HG03064 (cell line): Measurements from ENCODE around the gene KCNMA1.
"Not testable (repeated sequence)": the region's sequence is repeated elsewhere in the genome, so short reads cannot be mapped to it uniquely, and the experiment has no call there.

Experiments
- ATAC-seq: cut with Tn5 transposase; IDR thresholded peaks from one replicate; pipeline ENCODE4 v1.9.1; 2021; ENCODE audit warnings: low read depth; ENCODE audit not compliant: unreplicated experiment

Gene KCNMA1

DNA sequence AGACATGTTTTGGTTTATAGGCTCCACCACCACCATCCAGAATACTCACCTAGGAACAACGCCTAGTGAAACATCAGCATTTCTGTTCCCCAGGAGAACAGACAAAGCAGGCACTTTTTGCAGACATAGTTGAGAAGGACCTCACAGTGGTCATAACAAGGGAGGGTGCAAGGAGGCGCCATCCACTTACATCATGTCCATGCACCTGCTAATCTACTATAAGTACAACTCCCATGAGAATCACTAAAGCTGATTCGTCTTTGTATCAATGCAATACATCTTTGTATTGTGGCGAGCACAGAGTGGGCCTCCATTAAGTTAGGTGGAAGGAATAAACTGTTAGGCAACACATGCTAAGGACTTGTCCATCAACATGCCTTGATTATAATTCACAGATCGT lies 207.1 kb downstream of the KCNMA1 start:
- no peak for ATAC-seq

DNA sequence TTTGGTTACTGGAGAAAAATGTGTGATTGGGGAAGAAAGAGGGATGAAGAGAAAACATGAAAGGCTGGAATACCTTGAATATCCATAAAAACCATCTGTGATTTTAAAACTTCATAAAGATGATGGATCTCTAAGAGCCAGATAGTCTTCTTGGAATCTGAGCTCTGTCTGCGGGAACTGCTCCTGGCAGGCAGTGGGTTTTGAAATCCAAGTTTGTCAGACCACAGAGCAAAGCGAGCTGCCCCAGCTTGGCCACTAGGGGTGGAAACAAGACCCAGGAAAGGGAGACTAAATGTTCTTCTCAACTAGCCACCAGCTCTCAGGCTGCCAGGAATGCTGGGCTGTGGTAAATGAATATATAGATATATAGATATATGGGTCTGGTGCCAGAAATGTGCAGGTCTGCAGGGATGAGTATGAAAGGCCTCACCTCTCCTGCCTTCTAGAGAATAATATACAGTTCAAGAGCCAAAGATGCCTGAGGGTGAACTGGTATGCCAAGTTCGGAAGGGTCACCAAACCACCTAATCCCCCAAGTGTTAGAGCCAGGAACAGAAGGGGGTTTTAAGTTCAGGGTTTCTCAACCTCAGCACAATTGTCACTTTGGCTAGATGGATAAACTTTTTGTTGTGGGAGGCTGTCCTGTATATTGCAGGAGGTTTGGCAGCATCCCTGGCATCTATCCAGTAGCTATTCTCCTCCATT lies 208.8 kb downstream of the KCNMA1 start:
- ATAC-seq, result no peak

DNA sequence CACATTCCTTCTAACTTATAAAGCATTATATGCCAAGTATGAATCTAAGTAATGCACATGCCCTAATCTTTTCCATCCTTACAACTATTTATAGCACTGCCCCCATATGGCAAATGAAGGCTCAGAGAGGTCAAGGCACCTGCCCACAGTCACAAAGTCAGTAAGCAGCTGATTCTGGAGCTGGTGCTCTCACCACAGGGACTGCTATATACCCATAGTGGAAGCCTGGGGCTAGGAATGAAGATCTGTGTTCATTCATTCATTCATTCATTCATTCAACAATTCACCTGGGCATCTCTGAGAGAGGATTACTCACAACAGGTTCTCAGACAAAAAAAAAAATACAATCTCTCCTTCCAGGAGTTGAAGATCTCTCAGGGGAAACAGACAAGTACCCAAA lies 213.4 kb downstream of the KCNMA1 start:
- ATAC-seq, result no peak

GRCh38 chr10:77422491-77423338 lies 214.9 kb downstream of the KCNMA1 start:
- ATAC-seq, result no peak

- no peak for ATAC-seq
These were observed 216.0 kb downstream of the KCNMA1 start for GRCh38 chr10:77421591-77421990.

- ATAC-seq, result no peak
These were observed 216.6 kb downstream of the KCNMA1 start for GRCh38 chr10:77420947-77421523.

- ATAC-seq, result no peak
These were observed 217.6 kb downstream of the KCNMA1 start for GRCh38 chr10:77419979-77420378.

GRCh38 chr10:77419056-77419455 lies 218.6 kb downstream of the KCNMA1 start:
- ATAC-seq, result no peak

GRCh38 chr10:77417806-77418640 lies 219.6 kb downstream of the KCNMA1 start:
- no peak for ATAC-seq

GRCh38 chr10:77417359-77417758 lies 220.2 kb downstream of the KCNMA1 start:
- no peak for ATAC-seq

DNA sequence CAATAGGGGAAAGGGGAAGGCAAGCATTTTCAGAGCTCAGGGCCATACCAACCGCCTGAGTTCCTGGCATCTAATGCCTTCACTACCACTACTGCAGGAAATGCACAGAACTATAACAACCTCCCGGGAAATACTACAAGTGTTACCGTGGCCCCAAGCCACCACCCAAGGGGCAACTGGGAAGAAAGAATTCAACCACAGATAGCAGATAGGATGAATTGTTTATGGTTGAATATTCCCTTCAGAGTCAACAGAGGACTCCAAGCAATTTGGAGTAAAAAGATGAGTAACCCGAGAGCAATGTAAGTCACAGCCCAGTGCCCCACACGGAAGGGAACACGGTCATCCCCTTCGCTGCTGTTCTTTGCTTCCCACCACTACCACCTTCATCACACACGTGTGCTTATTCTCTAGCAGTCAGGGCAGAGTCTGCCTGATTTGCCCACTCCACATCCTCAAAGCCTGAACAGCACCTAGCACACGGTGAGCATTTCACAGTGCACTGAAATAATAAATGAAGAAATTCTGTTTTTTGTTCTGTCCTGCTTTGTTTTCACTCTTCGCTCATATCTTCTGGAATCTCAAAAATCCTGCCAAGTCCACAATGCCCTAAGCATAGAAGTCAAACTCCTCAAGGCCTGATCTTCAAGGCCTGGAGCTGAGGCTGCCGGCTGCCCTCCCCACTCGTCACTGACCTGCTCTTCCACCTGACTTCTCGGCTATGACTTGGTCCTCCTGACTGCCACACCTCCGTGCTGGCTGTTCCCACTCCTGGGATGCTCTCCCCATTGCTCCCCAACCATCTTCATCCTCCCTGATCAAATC lies 221.1 kb downstream of the KCNMA1 start:
- no peak for ATAC-seq

DNA sequence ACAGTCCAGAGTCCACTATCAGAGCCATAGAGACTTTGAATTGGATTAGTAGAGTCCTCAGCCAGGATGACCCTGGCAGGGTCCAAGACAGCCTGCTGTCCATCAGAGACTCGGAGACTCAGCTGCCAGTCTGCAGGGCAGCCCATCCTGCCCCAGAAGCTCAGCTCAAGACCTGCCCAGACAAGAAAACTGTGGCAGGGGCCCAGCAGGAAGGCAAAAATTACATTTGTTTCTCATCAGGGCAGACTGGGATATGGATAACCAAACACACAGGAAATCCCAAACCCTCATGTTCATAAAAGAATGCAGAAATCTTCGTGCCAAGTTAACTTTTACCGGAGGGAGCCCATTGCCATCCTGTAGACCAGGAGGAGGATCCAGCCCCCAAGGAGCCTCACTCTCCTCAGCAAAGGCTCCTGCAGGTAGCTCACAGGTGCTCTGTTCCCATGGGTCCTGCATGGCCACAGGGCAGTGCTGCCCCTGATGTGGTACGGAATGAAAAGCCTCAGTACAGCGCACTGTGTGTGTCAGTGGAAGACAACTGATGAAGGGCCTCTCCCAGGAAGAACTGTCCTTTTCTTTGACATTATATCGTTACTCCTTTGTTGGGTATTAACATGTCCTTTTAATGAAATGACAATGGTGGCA lies 222.2 kb downstream of the KCNMA1 start:
- ATAC-seq, result no peak

DNA sequence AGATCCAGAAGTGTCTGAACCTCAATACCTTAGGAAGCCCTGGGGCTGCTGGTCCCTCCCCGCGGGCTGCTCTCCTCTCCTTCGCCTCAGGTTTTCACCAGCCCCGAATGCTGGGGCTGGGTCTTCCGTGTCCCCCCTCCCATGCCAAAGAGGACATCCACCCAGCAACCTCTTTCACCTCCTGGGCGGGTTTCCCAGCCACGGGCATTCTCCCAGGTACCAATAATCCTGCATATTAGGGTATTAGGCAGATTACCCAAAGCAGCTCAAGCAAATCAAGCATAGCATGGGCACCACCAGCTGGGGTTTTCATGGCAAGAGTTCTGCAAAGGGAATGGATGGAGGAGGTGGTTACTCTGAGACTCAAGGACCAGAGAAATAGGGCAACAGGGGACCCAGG lies 224.4 kb downstream of the KCNMA1 start:
- no peak for ATAC-seq

DNA sequence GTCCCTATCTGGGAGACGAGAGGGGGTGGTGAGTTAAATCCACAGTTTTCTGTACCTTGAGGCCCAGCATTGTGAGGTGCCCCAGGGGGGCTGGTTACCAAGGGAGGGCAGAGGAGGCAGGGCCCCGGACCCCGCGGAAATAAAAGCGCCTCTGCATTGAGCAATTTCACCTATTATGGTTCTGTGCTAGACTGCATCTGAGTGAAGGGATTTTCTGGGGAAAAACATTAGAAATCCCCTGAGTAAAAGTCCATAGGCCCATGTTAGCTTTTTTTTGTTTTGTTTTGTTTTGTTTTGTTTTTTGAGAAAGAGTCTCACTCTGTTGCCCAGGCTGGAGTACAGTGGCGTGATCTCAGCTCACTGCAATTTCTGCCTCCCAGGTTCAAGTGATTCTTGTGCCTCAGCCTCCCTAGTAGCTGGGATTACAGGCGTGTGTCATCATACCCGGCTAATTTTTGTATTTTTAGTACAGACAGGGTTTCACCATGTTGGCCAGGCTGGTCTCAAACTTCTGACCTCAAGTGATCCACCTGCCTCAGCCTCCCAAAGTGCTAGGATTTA lies 225.0 kb downstream of the KCNMA1 start:
- not testable (repeated sequence) for ATAC-seq

DNA sequence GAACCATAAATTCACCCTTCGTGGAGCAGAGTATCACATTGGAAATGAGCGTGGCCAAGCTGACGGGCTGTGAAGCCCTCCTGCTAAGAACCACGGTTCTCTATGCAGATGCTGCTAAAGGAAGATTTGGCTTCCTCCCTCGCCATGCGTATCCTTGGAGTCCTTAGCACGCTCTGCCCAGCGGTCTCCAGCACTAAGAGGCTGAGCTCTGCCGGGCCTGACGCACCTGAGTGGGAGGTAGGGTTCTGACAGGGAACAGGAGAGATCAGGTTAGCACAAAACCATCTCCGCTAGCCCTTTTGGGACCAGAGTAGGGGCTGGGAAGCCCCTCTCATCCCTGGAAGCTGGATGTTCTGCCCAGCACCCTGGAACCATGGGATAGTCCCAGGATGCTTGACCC lies 225.8 kb downstream of the KCNMA1 start:
- ATAC-seq, result no peak

DNA sequence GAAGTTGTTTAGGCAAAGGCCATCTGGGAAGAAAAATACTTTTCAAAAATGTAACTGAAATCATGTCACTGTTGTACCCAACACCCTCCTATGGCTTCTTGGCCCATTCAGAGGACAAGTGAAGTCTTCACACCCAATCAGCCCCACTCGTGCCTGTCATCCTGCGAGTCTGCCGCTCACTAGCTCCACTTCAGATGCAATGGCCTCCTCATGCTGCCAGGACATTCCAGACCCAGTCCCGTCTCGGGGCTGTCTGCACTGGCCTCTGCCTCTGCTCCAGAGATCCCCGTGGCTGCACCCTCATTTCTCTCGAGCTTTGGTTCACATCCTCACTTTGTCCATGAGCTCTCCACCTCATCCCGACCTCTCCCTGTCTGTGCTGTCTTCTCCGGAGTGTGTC lies 227.1 kb downstream of the KCNMA1 start:
- no peak for ATAC-seq

DNA sequence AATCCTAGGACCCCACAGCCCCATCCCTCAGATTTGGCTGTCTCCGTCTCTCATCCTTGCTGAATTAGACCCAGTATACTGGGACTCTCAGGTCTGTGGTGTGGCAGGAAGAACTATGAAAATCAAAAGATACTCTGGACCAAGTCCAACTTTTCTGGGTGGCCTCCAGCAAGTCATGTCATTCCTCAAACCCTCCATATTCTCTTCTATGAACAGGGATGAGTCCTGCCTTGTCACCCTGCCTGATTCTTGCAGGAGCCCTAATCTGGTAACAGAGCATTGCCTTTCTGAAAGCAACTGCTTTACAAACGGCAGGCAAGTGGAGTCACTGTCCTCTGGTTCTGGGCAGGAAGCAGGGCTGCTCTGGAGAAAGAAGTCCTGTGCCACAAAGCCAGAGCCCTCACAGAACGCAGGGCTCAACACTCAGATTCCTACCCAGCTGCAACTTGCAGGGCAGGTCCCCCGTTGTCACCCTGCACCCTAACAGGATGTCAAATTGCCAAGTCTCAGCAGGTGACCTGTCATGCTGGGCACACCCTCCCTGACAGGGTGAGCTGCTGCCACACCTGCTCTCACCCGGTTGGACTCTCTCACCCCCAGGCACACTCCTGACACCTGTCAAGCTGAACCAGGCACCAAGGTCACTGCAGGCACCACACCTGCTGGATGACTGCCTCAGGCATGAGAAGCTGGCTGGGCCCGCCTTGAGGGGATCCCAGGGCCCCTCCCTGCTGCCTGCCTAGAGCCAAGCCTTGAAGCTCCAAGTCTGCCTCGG lies 227.7 kb downstream of the KCNMA1 start:
- ATAC-seq, result no peak

DNA sequence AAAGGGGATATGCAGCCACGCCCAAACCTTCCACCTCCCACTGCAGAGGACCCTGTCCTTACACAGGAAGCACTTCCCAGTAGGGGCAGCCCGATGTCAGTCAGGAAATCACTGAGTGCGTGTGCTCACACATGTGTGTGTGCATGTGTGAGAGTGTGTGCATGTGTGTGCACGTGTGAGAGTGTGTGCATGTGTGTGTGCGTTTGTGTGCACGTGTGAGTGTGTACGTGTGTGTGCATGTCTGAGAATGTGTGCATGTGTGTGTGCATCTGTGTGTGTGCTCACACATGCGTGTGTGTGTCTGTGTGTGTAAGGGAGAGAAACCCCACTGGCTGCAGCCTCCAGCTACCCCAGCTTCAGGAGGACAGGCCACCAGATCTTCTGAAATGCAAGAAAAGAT lies 229.3 kb downstream of the KCNMA1 start:
- ATAC-seq, result no peak
